HCT116 (cell line): ENCODE results near the gene PGBD1. TPM values are rescaled to one million over a fixed set of nuclear protein-coding genes. Genes with fewer than 3 reads are reported as not detected.
A peak's percentile ranks its signal among the peaks of the same experiment; 100 is the strongest.

ENCODE experiments used
- ATAC-seq: fragments of 200-7000 bp; cut with Tn5 transposase; 2 replicates; pipeline ENCODE4 v1.9.1; 2020; ENCODE audit warnings: mild to moderate bottlenecking, moderate library complexity
- BruUV-seq: library from RNA; stranded (reverse); fragments of 400-500 nt; replicated peaks from 2 replicates; lab custom pipeline; 2021; lab: Mats Ljungman, UMichigan
- CTCF ChIA-PET: fragments of 300-600 bp; sonication (Branson Sonifier 250); formaldehyde crosslinking; loops from one replicate; lab custom pipeline; 2021; ENCODE audit warnings: antibody characterized with exemption; lab: Charles Lee
- POLR2A ChIA-PET: fragments of 300-600, 350-600 bp; sonication (Branson Sonifier 250); formaldehyde crosslinking; loops from one replicate; lab custom pipeline; 2021; ENCODE audit warnings: antibody characterized with exemption; lab: Charles Lee
- RAD21 ChIA-PET, 2 experiments: fragments of 300-600 bp; sonication (Branson Sonifier 250); formaldehyde crosslinking; loops; one replicate each; lab custom pipeline; 2023; ENCODE audit warnings: low total read pairs in 2 of 2; ENCODE audit not compliant: uncharacterized antibody in 2 of 2, unreplicated experiment in 2 of 2, low non-redundant PET in 1 of 2; lab: Charles Lee
- DNase-seq: peaks from one replicate; pipeline ENCODE4 v3.0.0-alpha.2; 2010; ENCODE audit warnings: low read depth, low spot score
- H2AFZ ChIP-seq: fragments of 200-600 bp; shearing (Covaris generic), sonication (generic); 2 replicates; pipeline ENCODE4 v1.6.1; 2017; ENCODE audit warnings: low read depth, mixed run types, mixed read lengths, antibody characterized with exemption, low read length; ENCODE audit not compliant: poor library complexity, severe bottlenecking
- H3K27ac ChIP-seq: 2 replicates; pipeline ENCODE4 v1.5.1; 2012; ENCODE audit warnings: low read depth, low read length
- H3K27me3 ChIP-seq: fragments of 200-600 bp; sonication (generic); 2 replicates; pipeline ENCODE4 v1.6.1; 2016; ENCODE audit warnings: mixed run types, low read length, mixed read lengths; ENCODE audit not compliant: insufficient read depth
- H3K36me3 ChIP-seq, 2 experiments: fragments of 200-500 bp in 1 of 2; fragments of 200-600 bp in 1 of 2; sonication (Bioruptor generic) in 1 of 2; sonication (generic) in 1 of 2; 2 replicates each; pipeline versions ENCODE4 v1.5.1 to v1.6.1; 2014 to 2016; ENCODE audit warnings: low read length in 2 of 2, inconsistent platforms in 1 of 2, mixed read lengths in 1 of 2, mixed run types in 1 of 2; ENCODE audit not compliant: insufficient read depth in 2 of 2, control insufficient read depth in 1 of 2
- H3K4me1 ChIP-seq, 2 experiments: fragments of 200-600 bp in 1 of 2; sonication (generic) in 1 of 2; 2 replicates each; pipeline versions ENCODE4 v1.5.1 to v1.6.1; 2012 to 2017; ENCODE audit warnings: low read length in 2 of 2, inconsistent platforms in 1 of 2, mild to moderate bottlenecking in 1 of 2, mixed read lengths in 1 of 2, mixed run types in 1 of 2, moderate library complexity in 1 of 2; ENCODE audit not compliant: insufficient read depth in 2 of 2, control insufficient read depth in 1 of 2
- H3K4me2 ChIP-seq: fragments of 200-600 bp; sonication (generic); 2 replicates; pipeline ENCODE4 v1.6.1; 2017; ENCODE audit warnings: mixed run types, low read length, mixed read lengths
- H3K4me3 ChIP-seq, 2 experiments: fragments of 200-600 bp in 1 of 2; sonication (generic) in 1 of 2; replicated peaks in 1 of 2; 2 replicates each; pipeline ENCODE4 v1.5.1; 2011 to 2016; ENCODE audit warnings: low read length in 2 of 2, control low read depth in 1 of 2, low read depth in 1 of 2, mild to moderate bottlenecking in 1 of 2, mixed read lengths in 1 of 2, mixed run types in 1 of 2
- H3K79me2 ChIP-seq: fragments of 200-600 bp; sonication (generic); 2 replicates; pipeline ENCODE4 v1.6.1; 2017; ENCODE audit warnings: mild to moderate bottlenecking, mixed run types, low read length, moderate library complexity, mixed read lengths; ENCODE audit not compliant: insufficient read depth
- H3K9ac ChIP-seq: fragments of 200-600 bp; sonication (generic); 2 replicates; pipeline ENCODE4 v1.6.1; 2016; ENCODE audit warnings: low read length, mixed read lengths
- H3K9me2 ChIP-seq: fragments of 200-600 bp; sonication (generic), shearing (Covaris generic); 2 replicates; pipeline ENCODE4 v1.6.1; 2017; ENCODE audit warnings: mixed run types, mild to moderate bottlenecking, moderate library complexity; ENCODE audit not compliant: insufficient read depth
- H3K9me3 ChIP-seq, 2 experiments: fragments of 200-500 bp in 1 of 2; fragments of 200-600 bp in 1 of 2; sonication (Bioruptor generic) in 1 of 2; sonication (generic) in 1 of 2; 2 replicates each; pipeline ENCODE4 v1.6.1; 2014 to 2017; ENCODE audit warnings: low read length in 2 of 2, mixed read lengths in 2 of 2, inconsistent platforms in 1 of 2, low read depth in 1 of 2, mild to moderate bottlenecking in 1 of 2, mixed run types in 1 of 2, moderate library complexity in 1 of 2; ENCODE audit not compliant: control insufficient read depth in 1 of 2, insufficient read depth in 1 of 2
- H4K20me1 ChIP-seq: fragments of 200-600 bp; sonication (generic), shearing (Covaris generic); 2 replicates; pipeline ENCODE4 v1.6.1; 2017; ENCODE audit warnings: mixed run types, mild to moderate bottlenecking, moderate library complexity; ENCODE audit not compliant: insufficient read depth
- ATF3 ChIP-seq: IDR thresholded peaks from 2 replicates; pipeline ENCODE4 v1.6.1; 2012
- CTCF ChIP-seq, 3 experiments: fragments of 200-600 bp in 1 of 3; sonication (generic) in 1 of 3; IDR thresholded peaks in 2 of 3; conservative IDR thresholded peaks in 1 of 3; 2 replicates each; pipeline ENCODE4 v1.5.1; 2012 to 2017; ENCODE audit warnings: low read depth in 2 of 3, low read length in 2 of 3, antibody characterized with exemption in 1 of 3, borderline replicate concordance in 1 of 3, control low read depth in 1 of 3, mild to moderate bottlenecking in 1 of 3, mixed read lengths in 1 of 3, mixed run types in 1 of 3, moderate library complexity in 1 of 3; ENCODE audit not compliant: insufficient read depth in 1 of 3
- EGR1 ChIP-seq: IDR thresholded peaks from 2 replicates; pipeline ENCODE4 v1.6.1; 2012; ENCODE audit warnings: low read depth
- EZH2 ChIP-seq: fragments of 200-600 bp; sonication (generic); IDR thresholded peaks from 2 replicates; pipeline ENCODE4 v1.6.1; 2017; ENCODE audit warnings: antibody characterized with exemption, mixed run types
- JUND ChIP-seq: IDR thresholded peaks from 2 replicates; pipeline ENCODE4 v1.6.1; 2012
- MAX ChIP-seq: IDR thresholded peaks from 2 replicates; pipeline ENCODE4 v1.6.1; 2012
- POLR2AphosphoS5 ChIP-seq: IDR thresholded peaks from 2 replicates; pipeline ENCODE4 v1.6.1; 2011; ENCODE audit warnings: mild to moderate bottlenecking, low read depth, low read length, moderate library complexity
- RAD21 ChIP-seq: IDR thresholded peaks from 2 replicates; pipeline ENCODE4 v1.6.1; 2012; ENCODE audit warnings: low read depth, mild to moderate bottlenecking
- TCF7L2 ChIP-seq: IDR thresholded peaks from 2 replicates; pipeline ENCODE4 v1.7.0; 2011; ENCODE audit warnings: borderline replicate concordance, inconsistent platforms; ENCODE audit not compliant: insufficient read depth, insufficient read length; ENCODE audit errors: extremely low read depth
- ZFX ChIP-seq: fragments of 450-650 bp; IDR thresholded peaks from 2 replicates; pipeline ENCODE4 v1.6.1; 2017
- intact Hi-C: fragments of 100-400 bp; cut with micrococcal nuclease; formaldehyde crosslinking; loops from 2 replicates; pipeline ENCODE4 v1.10.0; 2022
- total RNA-seq: library from RNA; stranded (reverse); gene quantifications from one replicate; pipeline ENCODE4 v1.2.1, GENCODE V29; 2021; ENCODE audit not compliant: unreplicated experiment
- TF ChIP-seq, protein P1 (sequence below): IDR thresholded peaks from 2 replicates; pipeline ENCODE4 v1.6.1; 2012; ENCODE audit warnings: low read depth

PGBD1 gene
- total RNA-seq, 1 experiment from 2014 or later = 3.6 TPM

DNA sequence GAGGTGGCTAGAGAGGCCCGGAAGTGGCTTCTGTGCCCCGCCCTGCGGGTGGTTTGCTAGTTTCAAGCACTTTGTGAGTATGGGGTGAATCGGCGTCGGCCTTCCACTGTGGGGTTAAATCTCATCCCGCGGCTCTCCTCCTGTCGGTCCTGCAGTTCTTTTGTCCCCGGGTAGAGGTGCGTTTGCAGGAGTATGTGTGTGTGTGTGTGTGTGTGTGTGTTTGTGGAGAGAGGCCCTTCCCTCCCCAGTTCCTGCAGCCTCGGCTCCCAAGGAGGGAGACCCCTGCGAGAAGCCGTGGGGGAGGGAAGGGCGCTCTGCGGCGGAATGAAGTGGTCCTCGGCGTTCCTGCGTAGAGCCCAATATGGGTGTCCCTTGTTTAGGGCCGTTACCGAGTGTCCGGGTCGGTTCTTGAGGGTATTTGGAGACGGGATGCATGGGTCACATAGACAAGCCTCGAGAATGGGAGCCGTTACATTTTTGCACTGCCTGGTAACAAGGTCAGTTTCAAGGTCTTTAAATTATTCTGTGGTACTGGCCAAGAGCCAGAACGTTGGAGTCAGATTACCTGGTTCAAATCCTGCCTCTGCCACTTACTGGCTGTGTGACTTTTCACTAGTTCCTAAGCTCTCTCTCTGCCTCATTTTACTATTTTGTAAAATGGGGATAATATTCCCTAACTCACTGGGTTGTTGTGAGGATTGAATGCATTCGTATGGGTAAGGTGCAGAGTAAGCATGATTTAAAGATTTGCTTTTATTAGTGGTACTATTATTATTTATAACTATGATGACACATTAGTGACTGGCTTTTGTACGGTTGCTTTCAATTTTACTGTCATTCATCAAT lies 68.7 kb downstream of the PGBD1 start, which contains the start of gene ZKSCAN3 (continued):
- TF ChIP-seq ZFX = peak; percentile 35; the same call in 1 of the 2 replicates
- TF ChIP-seq EGR1 = 0 out of 2 replicates have a peak, but pooled peaks have one; percentile 11
- peak; percentile 64 for TF ChIP-seq MAX

DNA sequence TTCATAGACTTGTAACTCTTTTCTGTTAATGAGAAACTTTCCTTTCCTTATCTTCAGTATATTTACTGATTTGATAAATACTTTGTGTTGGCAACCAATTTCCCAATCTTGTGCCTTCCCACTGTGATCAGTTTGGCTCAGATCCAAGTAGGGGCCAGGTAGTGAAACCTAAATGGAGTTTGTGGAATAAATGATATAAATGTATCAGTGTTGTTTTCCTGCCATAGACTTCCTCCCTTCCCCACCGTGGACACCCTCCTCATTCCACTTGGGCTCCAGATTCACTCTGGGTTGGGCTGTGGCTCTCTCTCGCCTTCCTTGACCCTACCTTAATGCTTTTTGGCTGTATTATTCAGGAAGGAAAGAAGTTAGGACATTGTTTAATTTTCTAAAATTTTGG lies 69.7 kb downstream of the PGBD1 start:
- peak overlapping the region; percentile 79 for H3K9ac ChIP-seq
- CTCF ChIA-PET = no interaction called here
- H3K27me3 ChIP-seq = no peaks in the 10 kb centered on the region
- H3K27ac ChIP-seq = peak overlapping the region; percentile 82; the same call in 1 of the 2 replicates
- peaks cover 35 to 58% of the 10 kb centered on the region in 2 experiments for H3K4me1 ChIP-seq
- peak overlapping the region; percentile 94 for H3K4me2 ChIP-seq
- BruUV-seq = no TSS peak
- H3K4me3 ChIP-seq = peak overlapping the region; percentile 86 to 89
- H3K9me3 ChIP-seq = no peaks in the 10 kb centered on the region
- no peaks in the 10 kb centered on the region for H3K9me2 ChIP-seq
- no peak overlapping the region for H2AFZ ChIP-seq
- 0 out of 4 replicates have a peak, but pooled peaks cover 0 to 4% of the 10 kb centered on the region in 2 experiments for H3K36me3 ChIP-seq
- peaks cover 58% of the 10 kb centered on the region for H3K79me2 ChIP-seq
- H4K20me1 ChIP-seq = no peaks in the 10 kb centered on the region
- ATAC-seq (no peak), DNase-seq (no peak)
- RAD21 ChIA-PET = no interaction called here
- TF ChIP-seq RAD21 (no peak), EZH2 (no peak), MAX (no peak), TCF7L2 (no peak), POLR2AphosphoS5 (no peak), EGR1 (no peak), JUND (no peak), ATF3 (no peak), CTCF (IDR thresholded peaks at IDR 0.05 in 2 of 3, conservative IDR thresholded peaks at IDR 0.05 in 1 of 3; ENCODE audit: borderline replicate concordance in 1 of 3, insufficient read depth in 1 of 3, low read depth in 2 of 3, low read length in 2 of 3) (no peak)
- TF ChIP-seq, protein P1, sequence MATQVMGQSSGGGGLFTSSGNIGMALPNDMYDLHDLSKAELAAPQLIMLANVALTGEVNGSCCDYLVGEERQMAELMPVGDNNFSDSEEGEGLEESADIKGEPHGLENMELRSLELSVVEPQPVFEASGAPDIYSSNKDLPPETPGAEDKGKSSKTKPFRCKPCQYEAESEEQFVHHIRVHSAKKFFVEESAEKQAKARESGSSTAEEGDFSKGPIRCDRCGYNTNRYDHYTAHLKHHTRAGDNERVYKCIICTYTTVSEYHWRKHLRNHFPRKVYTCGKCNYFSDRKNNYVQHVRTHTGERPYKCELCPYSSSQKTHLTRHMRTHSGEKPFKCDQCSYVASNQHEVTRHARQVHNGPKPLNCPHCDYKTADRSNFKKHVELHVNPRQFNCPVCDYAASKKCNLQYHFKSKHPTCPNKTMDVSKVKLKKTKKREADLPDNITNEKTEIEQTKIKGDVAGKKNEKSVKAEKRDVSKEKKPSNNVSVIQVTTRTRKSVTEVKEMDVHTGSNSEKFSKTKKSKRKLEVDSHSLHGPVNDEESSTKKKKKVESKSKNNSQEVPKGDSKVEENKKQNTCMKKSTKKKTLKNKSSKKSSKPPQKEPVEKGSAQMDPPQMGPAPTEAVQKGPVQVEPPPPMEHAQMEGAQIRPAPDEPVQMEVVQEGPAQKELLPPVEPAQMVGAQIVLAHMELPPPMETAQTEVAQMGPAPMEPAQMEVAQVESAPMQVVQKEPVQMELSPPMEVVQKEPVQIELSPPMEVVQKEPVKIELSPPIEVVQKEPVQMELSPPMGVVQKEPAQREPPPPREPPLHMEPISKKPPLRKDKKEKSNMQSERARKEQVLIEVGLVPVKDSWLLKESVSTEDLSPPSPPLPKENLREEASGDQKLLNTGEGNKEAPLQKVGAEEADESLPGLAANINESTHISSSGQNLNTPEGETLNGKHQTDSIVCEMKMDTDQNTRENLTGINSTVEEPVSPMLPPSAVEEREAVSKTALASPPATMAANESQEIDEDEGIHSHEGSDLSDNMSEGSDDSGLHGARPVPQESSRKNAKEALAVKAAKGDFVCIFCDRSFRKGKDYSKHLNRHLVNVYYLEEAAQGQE = no peak
- intact Hi-C loops = loop anchor here (5.0 to 10.0 kb wide), 3 partner anchors 124 to 446 kb away; partner anchors contain the start of gene ZSCAN9
- POLR2A ChIA-PET = interaction anchor here (2.4 to 2.7 kb wide), 2 partner anchors 15 to 84 kb away, joined by 7 to 14 read pairs; partner anchors contain the start of genes ZSCAN26 and ZSCAN31
